ENCODE results near the gene CHMP2A.

The CHMP2A gene

GRCh38 chr19:58561373-58562121, 6.6 kb upstream of the CHMP2A start:
- no peak for TF ChIP-seq CTCF (IDR thresholded peaks at IDR 0.05; ENCODE audit: low read depth, low read length, missing control alignments)

GRCh38 chr19:58560921-58561320, 6.0 kb upstream of the CHMP2A start:
- H3K4me3 ChIP-seq (ENCODE audit: low read depth, low read length): no peak overlapping the region
- DNase-seq (ENCODE audit: low read depth): no peak
- no peak for TF ChIP-seq CTCF (IDR thresholded peaks at IDR 0.05; ENCODE audit: low read depth, low read length, missing control alignments)

More at GRCh38 chr19:58561373-58562121, 6.6 kb upstream of the CHMP2A start:
- H3K4me3 ChIP-seq (ENCODE audit: low read depth, low read length): no peak overlapping the region
- no peak for DNase-seq (ENCODE audit: low read depth)

DNA sequence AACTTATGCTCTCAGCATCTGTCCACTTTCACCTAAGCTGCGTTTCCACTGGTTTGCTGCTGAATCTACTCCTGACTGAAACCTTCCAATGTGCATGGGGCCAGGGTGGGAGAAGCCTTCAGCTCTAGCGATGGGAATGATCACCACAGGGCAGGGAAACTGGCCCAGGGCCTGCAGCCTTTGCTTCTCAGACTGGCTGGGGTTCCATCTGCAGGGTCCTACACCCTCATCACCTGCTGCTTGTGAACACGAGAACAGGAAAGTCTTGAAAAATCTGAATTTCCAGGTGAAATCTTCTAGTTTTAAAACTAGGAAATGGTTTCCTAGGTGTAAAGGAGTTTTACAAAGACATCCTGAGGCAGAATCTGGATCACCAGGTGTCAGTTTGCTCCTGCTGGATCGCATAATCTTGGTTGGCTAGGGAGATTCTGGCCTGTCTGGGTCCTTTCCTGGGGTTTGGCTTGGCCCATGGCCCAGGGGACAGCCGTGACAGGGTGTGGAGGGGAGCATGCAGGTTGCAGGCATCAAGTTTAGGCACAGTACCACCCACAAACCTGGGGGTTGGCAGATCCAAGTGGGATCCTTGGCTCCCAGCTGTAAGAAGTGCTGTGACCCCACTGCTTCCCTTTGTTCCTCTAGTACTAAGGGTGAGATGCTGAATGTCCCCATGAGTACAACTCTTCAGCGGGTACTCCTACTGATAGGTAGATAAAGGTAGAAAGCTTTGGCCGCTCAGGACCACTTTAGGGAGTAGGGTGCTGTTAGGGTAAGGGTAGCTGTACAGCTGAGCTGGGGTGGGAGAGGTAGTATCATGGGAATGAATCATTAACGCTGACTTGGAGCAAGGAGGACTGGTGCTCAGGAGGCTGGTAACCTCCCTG, 5.3 kb upstream of the CHMP2A start:
- no peak for TF ChIP-seq CTCF (IDR thresholded peaks at IDR 0.05; ENCODE audit: low read depth, low read length, missing control alignments)
- H3K4me3 ChIP-seq (ENCODE audit: low read depth, low read length): peak overlapping the region; percentile 77
- DNase-seq (ENCODE audit: low read depth): no peak

DNA sequence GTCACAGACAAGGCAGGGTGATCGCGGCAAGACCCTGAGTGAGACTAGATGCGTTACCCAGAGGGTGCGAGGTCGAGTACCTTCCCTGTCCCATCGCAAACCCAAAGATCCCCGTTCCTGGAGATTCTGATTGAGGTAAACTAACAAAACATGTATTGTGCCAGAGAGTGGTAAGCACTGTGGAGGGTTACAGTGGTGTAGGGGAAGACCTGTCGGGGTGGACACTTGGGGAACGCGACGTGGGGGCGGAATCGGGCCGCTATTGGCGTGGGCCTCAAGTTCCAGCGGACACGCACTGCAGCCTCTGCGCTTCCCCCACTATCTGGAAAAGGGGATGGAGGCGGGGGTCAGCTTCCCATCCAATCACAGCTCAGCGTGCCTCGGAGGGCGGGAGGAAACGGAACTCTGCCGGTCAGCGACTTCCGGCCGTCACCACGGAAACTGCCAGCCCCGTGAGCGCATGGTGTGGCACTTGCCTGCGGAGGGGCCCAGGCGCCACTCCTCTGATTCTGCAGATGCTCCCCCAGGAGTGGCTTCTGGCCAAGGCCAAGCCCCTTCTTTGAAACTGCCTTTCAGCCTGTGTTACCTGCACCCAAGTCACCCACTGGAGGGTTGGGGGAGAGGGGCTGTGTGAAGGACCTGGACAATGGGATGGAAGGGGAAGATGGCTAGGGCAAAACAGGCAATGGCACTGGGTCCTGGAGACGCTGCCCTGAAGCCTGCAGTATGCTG, 4.5 kb upstream of the CHMP2A start:
- peak; percentile 76 for DNase-seq (ENCODE audit: low read depth)
- peak overlapping the region; percentile 77 for H3K4me3 ChIP-seq (ENCODE audit: low read depth, low read length)
- no peak for TF ChIP-seq CTCF (IDR thresholded peaks at IDR 0.05; ENCODE audit: low read depth, low read length, missing control alignments)

GRCh38 chr19:58558623-58559274, 3.8 kb upstream of the CHMP2A start:
- H3K4me3 ChIP-seq (ENCODE audit: low read depth, low read length): peak overlapping the region; percentile 89
- DNase-seq (ENCODE audit: low read depth): peak; percentile 95
- TF ChIP-seq CTCF (IDR thresholded peaks at IDR 0.05; ENCODE audit: low read depth, low read length, missing control alignments): no peak

DNA sequence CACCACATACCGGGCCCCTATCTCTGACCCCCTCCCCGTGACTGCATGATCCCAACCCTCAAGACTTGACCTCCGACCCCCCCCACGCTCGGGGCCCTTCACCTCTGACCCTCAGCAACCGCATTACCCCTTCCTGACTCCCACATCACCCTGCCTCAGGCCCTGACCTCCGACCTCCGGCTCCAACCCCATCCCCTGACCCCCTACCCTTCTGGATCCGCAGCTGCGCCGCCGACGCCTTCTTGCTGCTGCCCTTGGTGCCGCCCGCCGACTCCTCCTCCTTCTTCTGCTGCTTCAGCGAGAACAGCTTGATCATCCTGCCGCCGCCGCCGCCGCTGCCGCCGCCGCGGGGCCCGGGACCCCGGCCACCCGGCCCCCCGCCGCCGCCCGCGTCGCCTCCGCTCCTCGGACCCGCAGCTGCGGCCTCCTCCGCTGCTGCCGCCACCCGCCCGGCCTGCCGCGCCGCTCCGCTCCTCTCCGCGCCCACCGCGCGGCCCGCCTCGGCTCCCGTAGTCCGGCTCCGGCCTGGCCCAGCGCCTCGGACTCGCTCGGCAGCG, 3.2 kb upstream of the CHMP2A start, which contains the start of gene UBE2M:
TSS of gene UBE2M (minus strand) at position 546 of the 557 bp plus-strand sequence. CDS start at position 316, 230 bp downstream.
- no peak for TF ChIP-seq CTCF (IDR thresholded peaks at IDR 0.05; ENCODE audit: low read depth, low read length, missing control alignments)
- peak within 1 kb of the TSS; percentile 89 for H3K4me3 ChIP-seq (ENCODE audit: low read depth, low read length)
- DNase-seq (ENCODE audit: low read depth): no peak
